GM18907 (cell line): ENCODE data around the gene FNDC3A.

ENCODE experiments used
- ATAC-seq: cut with Tn5 transposase; IDR thresholded peaks from one replicate; pipeline ENCODE4 v1.9.1; 2021; ENCODE audit warnings: mild to moderate bottlenecking, moderate library complexity; ENCODE audit not compliant: unreplicated experiment

The FNDC3A gene

GRCh38 chr13:49213539-49213938 is 237.8 kb downstream of the FNDC3A start:
- ATAC-seq, result no peak

DNA sequence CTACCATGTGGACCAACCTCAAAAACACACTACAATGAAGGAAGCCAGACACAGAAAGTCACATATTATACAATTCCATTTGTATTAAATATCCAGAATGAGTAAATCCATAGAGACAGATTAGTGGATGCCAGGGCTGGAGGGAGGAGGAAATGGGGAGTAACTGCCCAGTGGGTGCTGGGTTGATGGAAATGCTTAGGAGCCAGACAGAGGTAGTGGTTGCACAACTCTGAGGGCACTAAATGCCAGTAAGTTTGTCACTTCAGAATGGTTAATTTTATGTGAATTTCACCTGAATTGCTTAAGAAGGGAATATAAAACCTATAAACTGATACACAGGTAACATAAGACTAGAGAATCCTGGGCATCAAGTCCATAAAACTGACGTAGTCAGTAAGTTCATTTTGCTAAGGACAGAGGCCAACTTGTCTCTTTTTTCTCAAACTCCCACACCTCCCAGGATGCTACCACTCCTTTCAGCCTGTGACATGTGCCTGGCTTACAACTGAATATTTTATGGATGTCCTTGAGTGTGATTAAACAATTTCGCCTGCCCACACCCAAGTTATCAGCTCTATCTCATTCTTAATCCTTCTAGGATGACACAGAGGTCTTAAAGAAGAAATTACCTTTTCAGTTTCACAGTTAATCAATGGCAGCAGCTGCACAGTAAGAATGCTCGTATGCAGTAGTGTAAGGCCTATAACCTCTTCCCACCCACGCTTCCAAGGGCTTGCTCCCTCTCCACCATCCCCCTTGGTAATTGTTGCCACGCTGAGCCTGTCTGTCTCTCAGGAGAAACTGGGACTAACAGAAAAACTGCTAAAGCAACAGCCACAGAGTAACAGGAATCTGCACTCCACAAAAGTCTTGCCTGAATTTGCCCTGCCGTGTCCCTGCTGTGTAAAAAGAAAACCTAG is 238.5 kb downstream of the FNDC3A start:
- ATAC-seq, result no peak

DNA sequence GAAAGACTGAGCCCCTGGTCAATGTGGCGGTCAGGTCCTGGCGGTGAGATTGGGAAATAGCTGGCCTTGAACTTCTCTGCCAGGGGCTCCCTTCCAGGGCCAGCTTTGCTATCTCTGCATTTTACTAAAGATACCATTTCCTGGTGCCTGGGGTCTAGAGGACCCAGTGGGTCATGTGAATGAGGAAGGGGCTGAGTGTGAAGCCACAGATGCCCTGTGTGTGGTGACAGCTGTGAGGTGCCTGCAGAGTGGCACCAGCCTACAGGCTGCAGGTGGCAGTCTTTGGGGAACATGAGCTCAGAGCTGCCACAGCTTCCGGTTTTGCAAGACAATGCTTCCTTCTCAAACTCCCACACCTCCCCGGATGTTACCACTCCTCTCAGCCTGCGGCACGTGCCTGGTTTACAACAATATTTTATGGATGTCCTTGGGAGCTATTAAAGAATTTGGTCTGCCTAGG is 239.2 kb downstream of the FNDC3A start:
- peak; percentile 76 for ATAC-seq

- no peak for ATAC-seq
These were observed 240.6 kb downstream of the FNDC3A start for GRCh38 chr13:49216334-49216733.

- no peak for ATAC-seq
These were observed 242.3 kb downstream of the FNDC3A start for GRCh38 chr13:49217962-49218492.

- ATAC-seq, result no peak
These were observed 242.9 kb downstream of the FNDC3A start for GRCh38 chr13:49218493-49219051.

- ATAC-seq, result peak; percentile 19
These were observed 243.9 kb downstream of the FNDC3A start for GRCh38 chr13:49219647-49220035.

GRCh38 chr13:49220036-49220855 is 244.5 kb downstream of the FNDC3A start, which contains the start of gene MLNR:
Gene MLNR (plus strand): TSS chr13:49220338. CDS start chr13:49220338, 0 bp downstream.
- ATAC-seq, result peak; percentile 56

DNA sequence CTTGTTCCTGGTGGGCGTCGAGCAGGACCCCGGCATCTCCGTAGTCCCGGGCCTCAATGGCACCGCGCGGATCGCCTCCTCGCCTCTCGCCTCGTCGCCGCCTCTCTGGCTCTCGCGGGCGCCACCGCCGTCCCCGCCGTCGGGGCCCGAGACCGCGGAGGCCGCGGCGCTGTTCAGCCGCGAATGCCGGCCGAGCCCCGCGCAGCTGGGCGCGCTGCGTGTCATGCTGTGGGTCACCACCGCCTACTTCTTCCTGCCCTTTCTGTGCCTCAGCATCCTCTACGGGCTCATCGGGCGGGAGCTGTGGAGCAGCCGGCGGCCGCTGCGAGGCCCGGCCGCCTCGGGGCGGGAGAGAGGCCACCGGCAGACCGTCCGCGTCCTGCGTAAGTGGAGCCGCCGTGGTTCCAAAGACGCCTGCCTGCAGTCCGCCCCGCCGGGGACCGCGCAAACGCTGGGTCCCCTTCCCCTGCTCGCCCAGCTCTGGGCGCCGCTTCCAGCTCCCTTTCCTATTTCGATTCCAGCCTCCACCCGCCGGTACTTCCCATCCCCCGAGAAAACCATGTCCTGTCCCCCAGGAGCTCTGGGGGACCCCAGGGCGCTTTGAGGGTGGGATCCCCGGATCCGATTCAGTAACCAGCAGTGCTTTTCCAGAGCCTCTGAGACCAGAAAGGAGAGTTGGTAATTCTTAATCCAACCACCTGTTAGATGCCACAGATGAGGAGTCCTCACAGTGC is 245.3 kb downstream of the FNDC3A start:
- ATAC-seq, result no peak

- ATAC-seq, result no peak
These were observed 245.9 kb downstream of the FNDC3A start for GRCh38 chr13:49221590-49221965.

GRCh38 chr13:49225223-49226042 is 249.7 kb downstream of the FNDC3A start:
- ATAC-seq, result no peak

GRCh38 chr13:49226613-49227012 is 250.9 kb downstream of the FNDC3A start:
- no peak for ATAC-seq

DNA sequence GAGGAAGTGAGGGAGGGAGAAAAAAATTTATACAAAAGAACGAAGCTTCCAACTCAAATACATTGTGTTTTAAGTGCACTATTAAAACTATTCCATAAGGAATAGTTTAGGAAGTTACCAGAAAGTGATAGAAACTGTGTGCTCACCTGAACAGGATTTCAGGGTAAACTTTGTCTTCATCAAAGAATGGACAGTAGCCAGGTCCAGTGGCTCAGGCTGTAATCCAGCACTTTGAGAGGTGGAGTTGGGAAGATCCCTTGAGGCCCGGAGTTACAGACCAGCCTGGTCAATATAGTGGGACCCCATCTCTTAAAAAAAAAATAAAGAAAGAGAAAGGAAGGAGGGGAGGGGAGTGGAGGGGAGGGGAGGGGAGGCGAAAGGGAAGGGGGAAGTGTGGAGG is 259.0 kb downstream of the FNDC3A start:
- no peak for ATAC-seq

DNA sequence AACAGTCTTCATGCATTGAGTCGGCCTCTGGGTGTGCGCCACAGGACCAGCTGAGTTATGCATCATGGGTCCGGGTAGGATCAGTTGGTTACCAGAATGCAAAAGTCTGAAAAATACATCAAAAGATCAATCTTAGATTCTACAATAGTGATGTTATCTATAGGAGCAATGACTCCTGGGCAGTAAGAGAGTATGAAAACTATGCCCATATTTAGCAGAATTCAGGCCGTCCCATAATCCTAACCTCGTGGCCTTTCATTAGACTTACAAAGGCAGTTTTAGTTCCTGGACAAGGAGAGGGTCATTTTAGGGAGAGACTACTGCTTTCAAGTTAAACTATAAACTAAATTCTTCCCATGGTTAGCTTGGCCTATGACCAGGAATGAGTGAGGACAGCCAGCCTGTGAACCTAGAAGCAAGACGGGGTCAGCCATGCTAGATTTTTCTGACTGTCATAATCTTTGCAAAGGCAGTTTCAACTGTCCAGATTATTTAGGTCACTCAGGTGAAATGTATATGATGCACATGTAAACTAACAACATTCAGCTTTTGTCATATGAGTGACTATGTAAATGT is 260.2 kb downstream of the FNDC3A start:
- no peak for ATAC-seq

DNA sequence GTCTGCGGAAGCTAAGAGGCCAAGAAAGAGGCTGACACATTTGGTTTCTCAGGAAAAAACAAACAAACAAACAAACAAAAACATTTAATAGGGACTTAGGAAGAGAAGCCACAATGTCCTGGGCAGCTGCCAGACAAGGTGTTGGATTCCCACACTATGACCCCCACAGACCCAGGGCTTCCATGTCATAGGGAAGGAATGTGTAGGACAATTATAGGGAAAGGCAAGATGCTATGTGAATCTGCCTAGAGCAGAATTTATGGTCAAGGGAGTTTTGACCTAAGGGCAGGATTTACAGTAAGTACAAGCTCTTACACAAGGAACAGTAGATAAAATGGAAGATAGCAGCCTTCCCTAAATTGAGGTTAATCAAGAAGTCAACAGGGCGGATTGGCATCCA is 262.9 kb downstream of the FNDC3A start:
- no peak for ATAC-seq

DNA sequence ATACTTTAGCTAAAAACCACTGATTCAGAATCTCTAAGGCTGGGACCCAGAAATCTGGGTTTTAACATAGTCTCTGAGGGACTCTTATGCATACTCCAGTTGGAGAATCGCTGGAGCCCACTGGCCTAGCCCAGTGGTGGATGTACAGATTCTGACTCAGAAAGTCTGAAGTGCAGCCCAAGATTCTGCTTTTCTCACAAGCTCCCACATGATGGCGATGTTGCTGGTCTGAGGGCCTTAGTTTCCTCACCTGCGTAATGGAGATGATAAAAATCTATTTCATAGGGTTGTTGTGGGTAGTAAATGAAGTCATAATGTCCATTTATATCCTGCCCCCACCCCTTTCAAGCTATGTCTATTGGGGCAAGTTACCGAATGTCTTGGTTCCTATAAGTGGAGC is 264.3 kb downstream of the FNDC3A start:
- ATAC-seq, result peak; percentile 52

DNA sequence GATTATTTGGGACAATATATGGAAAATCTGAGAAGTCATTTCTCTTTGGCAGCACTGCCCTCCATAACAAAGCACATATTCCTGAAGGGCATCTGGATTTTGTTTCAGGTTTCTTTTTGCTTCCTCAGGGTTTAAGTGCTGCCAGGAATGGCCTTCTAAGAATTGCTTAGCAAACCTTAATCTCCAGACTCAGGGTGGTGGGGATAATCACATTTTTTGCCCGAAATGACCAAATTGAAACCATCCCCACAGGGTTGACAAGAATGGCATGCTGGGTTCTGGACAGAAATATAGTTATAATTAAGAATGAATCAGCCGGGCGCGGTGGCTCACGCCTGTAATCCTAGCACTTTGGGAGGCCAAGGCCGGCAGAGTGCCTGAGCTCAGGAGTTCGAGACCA is 265.6 kb downstream of the FNDC3A start:
- ATAC-seq, result no peak

DNA sequence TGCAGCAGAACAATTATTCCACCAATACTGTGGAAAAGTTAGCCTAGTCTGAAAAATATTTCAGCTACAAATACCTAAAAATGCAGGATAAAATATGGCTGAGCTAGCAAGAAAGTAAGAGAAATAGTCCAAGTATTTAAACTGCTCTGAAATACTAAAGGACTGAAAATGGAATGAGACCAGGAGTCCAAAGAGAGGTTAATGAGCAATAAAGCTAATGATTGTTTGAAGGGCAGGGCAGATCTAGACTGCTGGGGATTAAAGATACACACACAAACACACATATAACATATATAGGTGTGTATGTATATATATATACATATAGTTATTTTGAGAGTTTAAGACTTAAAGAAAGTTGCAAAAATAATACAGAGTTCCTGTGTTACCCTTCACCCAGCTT is 269.4 kb downstream of the FNDC3A start:
- no peak for ATAC-seq
